PFSK-1 (cell line): ENCODE results near the gene RNPS1.

Experiments used
- FOXP2 ChIP-seq: optimal IDR thresholded peaks from 2 replicates; pipeline ENCODE3; 2011; ENCODE audit warnings: borderline replicate concordance, control low read depth, inconsistent platforms; ENCODE audit not compliant: insufficient read depth; ENCODE audit errors: extremely low read length, extremely low read depth
- POLR2AphosphoS5 ChIP-seq: IDR thresholded peaks from 2 replicates; pipeline ENCODE4 v1.6.1; 2012; ENCODE audit warnings: low read depth, mild to moderate bottlenecking, control low read depth, low read length, moderate library complexity
- REST ChIP-seq, 2 experiments: IDR thresholded peaks; 2 replicates each; pipeline versions ENCODE4 v1.6.1 to v1.8.0; 2011 to 2012; ENCODE audit warnings: low read depth in 2 of 2, low read length in 2 of 2, control low read depth in 1 of 2, inconsistent platforms in 1 of 2, mild to moderate bottlenecking in 1 of 2, moderate library complexity in 1 of 2; ENCODE audit not compliant: insufficient read depth in 1 of 2
- SIN3A ChIP-seq: IDR thresholded peaks from 2 replicates; pipeline ENCODE4 v1.6.1; 2012; ENCODE audit warnings: mild to moderate bottlenecking, low read length, moderate library complexity, borderline replicate concordance; ENCODE audit not compliant: insufficient read depth
- TAF1 ChIP-seq: IDR thresholded peaks from 2 replicates; pipeline ENCODE4 v1.6.1; 2012; ENCODE audit warnings: low read length, control low read depth, borderline replicate concordance; ENCODE audit not compliant: insufficient read depth

RNPS1 gene

GRCh38 chr16:2234813-2235170 lies 33.1 kb downstream of the RNPS1 start:
- no peak for TF ChIP-seq SIN3A
- TF ChIP-seq TAF1 = no peak
- no peak for TF ChIP-seq POLR2AphosphoS5
- no peak for TF ChIP-seq REST (IDR thresholded peaks at IDR 0.05; ENCODE audit: insufficient read depth in 1 of 2, low read depth in 2 of 2, low read length in 2 of 2)
- TF ChIP-seq FOXP2 = no peak

DNA sequence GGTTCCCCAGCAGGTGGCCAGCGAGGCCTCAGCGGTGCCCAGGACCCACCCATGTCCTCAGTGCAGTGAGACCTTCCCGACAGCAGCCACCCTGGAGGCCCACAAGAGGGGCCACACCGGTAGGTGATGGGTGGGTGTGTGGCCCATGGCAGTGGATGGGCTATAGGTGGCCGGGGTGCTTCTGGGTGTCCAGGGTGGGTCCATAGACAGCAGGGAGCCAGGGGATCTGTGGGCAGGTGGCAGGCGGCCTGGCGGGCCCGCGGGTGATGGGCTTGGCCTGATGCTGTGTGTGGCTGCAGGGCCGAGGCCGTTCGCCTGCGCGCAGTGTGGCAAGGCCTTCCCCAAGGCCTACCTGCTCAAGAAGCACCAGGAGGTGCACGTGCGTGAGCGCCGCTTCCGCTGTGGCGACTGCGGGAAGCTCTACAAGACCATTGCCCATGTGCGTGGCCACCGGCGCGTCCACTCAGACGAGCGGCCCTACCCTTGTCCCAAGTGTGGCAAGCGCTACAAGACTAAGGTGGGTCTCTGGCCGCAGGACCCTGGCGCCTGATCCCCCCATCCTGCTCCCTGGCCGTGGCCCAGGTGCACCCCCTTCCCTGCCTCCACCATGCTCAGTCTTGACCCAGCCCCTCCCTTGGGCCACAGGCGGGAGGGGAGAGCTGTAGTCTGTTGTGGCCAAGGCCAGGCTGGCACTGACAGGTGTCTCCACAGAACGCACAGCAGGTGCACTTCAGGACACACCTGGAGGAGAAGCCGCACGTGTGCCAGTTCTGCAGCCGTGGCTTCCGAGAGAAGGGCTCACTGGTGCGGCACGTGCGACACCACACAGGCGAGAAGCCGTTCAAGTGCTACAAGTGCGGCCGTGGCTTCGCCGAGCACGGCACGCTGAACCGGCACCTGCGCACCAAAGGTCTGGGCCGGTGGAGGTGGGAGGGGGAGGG lies 33.8 kb downstream of the RNPS1 start:
- TF ChIP-seq SIN3A (no peak), POLR2AphosphoS5 (no peak), FOXP2 (no peak), REST (IDR thresholded peaks at IDR 0.05; ENCODE audit: insufficient read depth in 1 of 2, low read depth in 2 of 2, low read length in 2 of 2) (no peak), TAF1 (no peak)

DNA sequence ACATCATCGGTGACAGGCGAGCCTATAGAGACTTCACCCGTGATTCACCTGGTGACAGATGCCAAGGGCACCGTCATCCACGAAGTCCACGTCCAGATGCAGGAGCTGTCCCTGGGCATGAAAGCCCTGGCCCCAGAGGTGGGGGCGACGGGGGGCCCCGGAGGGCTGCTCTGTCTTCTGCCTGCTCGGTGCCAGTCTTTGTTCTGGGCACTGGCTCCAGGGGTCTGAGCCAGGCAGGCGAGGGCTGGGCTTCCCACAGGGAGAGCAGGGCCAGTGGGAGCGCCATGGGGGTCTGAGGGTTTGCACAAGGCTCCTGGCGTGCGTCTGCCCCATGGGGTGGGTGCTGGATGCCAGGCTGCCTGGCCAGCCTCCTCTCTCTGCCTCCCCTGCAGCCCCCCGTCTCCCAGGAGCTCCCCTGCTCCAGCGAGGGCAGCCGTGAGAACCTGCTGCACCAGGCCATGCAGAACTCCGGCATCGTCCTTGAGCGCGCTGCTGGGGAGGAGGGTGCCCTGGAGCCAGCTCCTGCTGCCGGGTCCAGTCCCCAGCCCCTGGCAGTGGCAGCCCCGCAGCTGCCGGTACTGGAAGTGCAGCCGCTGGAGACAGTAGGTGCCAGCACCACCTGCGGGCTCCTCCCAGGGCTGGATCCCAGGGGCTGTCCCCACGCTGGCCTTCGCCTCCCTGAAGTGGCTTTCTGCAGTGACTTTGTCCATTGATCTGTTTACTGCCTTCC lies 34.7 kb downstream of the RNPS1 start:
- no peak for TF ChIP-seq REST (IDR thresholded peaks at IDR 0.05; ENCODE audit: insufficient read depth in 1 of 2, low read depth in 2 of 2, low read length in 2 of 2)
- TF ChIP-seq POLR2AphosphoS5 = no peak
- no peak for TF ChIP-seq TAF1
- no peak for TF ChIP-seq FOXP2
- TF ChIP-seq SIN3A = no peak

DNA sequence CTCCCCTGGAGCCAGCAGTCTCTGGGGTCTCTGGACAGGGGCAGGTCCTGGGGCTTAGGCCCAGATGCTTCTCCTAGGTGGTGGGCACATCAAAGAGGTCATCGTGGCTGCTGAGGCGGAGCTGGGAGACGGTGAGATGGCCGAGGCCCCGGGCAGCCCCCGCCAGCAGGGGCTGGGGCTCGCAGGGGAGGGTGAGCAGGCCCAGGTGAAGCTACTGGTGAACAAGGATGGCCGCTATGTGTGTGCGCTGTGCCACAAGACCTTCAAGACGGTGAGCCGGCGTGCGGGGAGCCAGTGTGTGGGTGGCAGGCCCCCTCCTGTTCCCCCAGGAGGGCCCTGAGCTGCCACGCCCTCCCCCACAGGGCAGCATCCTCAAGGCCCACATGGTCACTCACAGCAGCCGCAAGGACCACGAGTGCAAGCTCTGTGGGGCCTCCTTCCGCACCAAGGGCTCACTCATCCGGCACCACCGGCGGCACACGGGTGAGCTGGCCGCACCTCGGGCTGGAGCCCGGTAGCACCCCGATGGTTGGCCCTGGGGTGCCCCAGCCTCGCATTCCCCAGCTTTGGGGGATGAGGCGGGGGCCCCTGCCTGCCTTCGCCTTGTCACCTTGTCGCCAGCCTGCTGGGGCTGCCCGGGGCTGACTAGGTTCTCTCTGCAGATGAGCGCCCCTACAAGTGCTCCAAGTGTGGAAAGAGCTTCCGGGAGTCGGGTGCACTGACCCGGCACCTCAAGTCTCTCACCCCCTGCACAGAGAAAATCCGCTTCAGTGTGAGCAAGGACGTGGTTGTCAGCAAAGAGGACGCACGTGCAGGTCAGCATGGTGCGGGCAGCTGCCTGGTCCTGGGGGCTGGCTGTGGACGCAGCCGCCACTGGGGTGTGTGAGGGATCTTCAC lies 35.6 kb downstream of the RNPS1 start:
- no peak for TF ChIP-seq SIN3A
- TF ChIP-seq TAF1 = no peak
- no peak for TF ChIP-seq POLR2AphosphoS5
- no peak for TF ChIP-seq FOXP2
- TF ChIP-seq REST (IDR thresholded peaks at IDR 0.05; ENCODE audit: insufficient read depth in 1 of 2, low read depth in 2 of 2, low read length in 2 of 2) = no peak
